GM21723 (cell line): ENCODE data around the gene RNASE12.

Experiments used
- ATAC-seq: cut with Tn5 transposase; IDR thresholded peaks from one replicate; pipeline ENCODE4 v1.9.1; 2021; ENCODE audit warnings: mild to moderate bottlenecking, moderate library complexity; ENCODE audit not compliant: unreplicated experiment

The RNASE12 gene

GRCh38 chr14:20546877-20547276 lies 44.3 kb downstream of the RNASE12 start:
- no peak for ATAC-seq
